ENCODE measurements around the gene ABLIM1. TPM values are rescaled to one million over a fixed set of nuclear protein-coding genes. Genes with fewer than 3 reads are reported as not detected.

Gene ABLIM1
- total RNA-seq, 3 donors from 2014 or later (not counting 1 experiment from before 2014, with no cell fraction given): 71.9 to 118 (median 73.5) TPM

DNA sequence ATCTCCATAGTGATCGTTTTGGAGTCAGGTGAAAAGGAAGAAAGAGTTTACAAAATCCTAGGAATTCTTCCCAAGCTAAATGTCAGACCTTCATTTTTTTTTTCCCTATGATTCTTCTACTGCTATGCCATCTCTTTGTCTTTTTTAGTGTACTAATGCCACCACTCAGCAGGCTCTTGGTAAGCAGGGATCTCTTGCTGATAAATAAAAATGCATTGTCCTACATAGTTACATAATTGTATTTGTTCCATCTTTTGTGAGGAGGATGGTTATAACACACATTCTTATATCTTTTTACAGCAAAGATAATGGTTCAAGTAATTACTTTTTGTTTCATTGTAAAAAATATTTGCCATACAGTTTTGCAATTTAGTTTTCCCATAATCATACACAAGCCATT, 217.0 kb downstream of the ABLIM1 start:
- intact Hi-C loops (cut with micrococcal nuclease): no loop called here
- H3K4me3 ChIP-seq (ENCODE audit: low read length): no peak overlapping the region
- H3K27ac Mint-ChIP-seq: no peak overlapping the region
- ATAC-seq (no peak), DNase-seq (no peak)
- H3K4me3 Mint-ChIP-seq: no peak overlapping the region
- H3K9me3 Mint-ChIP-seq: no peaks in the 10 kb centered on the region
- no peaks in the 10 kb centered on the region for H3K4me1 ChIP-seq (ENCODE audit: control insufficient read depth, insufficient read depth, low read length)
- peaks cover 0 to 8% of the 10 kb centered on the region in 2 donors for H3K4me1 Mint-ChIP-seq
- peaks cover 22% of the 10 kb centered on the region for H3K36me3 Mint-ChIP-seq
- TF ChIP-seq, protein P1, sequence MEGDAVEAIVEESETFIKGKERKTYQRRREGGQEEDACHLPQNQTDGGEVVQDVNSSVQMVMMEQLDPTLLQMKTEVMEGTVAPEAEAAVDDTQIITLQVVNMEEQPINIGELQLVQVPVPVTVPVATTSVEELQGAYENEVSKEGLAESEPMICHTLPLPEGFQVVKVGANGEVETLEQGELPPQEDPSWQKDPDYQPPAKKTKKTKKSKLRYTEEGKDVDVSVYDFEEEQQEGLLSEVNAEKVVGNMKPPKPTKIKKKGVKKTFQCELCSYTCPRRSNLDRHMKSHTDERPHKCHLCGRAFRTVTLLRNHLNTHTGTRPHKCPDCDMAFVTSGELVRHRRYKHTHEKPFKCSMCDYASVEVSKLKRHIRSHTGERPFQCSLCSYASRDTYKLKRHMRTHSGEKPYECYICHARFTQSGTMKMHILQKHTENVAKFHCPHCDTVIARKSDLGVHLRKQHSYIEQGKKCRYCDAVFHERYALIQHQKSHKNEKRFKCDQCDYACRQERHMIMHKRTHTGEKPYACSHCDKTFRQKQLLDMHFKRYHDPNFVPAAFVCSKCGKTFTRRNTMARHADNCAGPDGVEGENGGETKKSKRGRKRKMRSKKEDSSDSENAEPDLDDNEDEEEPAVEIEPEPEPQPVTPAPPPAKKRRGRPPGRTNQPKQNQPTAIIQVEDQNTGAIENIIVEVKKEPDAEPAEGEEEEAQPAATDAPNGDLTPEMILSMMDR (IDR thresholded peaks at IDR 0.05): no peak
- H3K27me3 Mint-ChIP-seq (ENCODE audit: low read depth in 2 of 2): no peaks in the 10 kb centered on the region
- H3K36me3 ChIP-seq (ENCODE audit: control insufficient read depth, insufficient read depth, low read length): peaks cover 67% of the 10 kb centered on the region
- 89% methylated on average over 1 of the region's 1 CpG for WGBS (ENCODE audit: insufficient coverage)
- H3K27ac ChIP-seq (ENCODE audit: low read length): no peak overlapping the region
- no peaks in the 10 kb centered on the region for H3K9me3 ChIP-seq (ENCODE audit: control insufficient read depth, insufficient read depth, low read length)
- H3K27me3 ChIP-seq (ENCODE audit: control insufficient read depth, insufficient read depth, low read length): no peaks in the 10 kb centered on the region

DNA sequence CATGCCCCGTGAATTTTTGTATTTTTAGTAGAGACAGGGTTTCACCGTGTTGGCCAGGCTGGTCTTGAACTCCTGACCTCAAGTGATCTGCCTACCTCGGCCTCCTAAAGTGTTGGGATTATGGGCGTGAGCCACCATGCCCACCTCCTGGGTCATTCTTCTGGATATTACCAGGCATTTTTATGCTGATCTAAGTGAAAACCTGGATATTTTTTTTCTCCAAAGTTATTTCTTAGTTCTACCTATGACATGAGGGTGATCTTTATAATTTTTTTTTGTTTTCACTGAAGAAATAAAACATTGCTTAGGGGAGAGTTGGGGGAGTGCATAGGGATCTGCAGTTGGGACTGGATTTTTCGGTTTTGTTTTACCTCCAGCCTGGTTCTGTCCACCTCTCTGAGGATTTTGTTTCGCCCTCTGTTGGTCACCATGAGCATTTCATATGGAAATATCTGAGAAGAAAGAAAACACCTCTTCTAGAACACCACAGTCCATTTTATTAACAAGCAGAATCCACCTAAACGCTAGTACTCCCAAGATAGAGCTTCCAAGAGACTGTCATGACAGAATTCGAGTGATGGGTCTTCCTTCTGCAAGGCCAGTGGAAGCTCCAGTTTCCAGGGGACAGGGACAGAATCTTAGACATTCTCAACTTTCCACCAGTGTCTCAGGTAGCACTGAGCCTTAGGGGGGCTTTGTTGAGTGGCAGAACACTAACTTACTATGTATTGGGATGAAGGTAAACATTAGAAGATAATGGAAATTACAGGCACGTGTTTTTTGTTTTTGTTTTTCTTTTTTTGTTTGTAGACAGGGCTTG, 220.4 kb downstream of the ABLIM1 start:
- no peak overlapping the region for H3K4me3 Mint-ChIP-seq
- intact Hi-C loops (cut with micrococcal nuclease): no loop called here
- TF ChIP-seq, protein P1 (IDR thresholded peaks at IDR 0.05): no peak
- WGBS (ENCODE audit: insufficient coverage): 88% methylated on average over 8 of the region's 9 CpGs
- ATAC-seq (no peak), DNase-seq (no peak)
- H3K27me3 ChIP-seq (ENCODE audit: control insufficient read depth, insufficient read depth, low read length): no peaks in the 10 kb centered on the region
- no peak overlapping the region for H3K27ac ChIP-seq (ENCODE audit: low read length)
- H3K9me3 ChIP-seq (ENCODE audit: control insufficient read depth, insufficient read depth, low read length): no peaks in the 10 kb centered on the region
- no peak overlapping the region for H3K4me3 ChIP-seq (ENCODE audit: low read length)
- no peaks in the 10 kb centered on the region for H3K4me1 Mint-ChIP-seq
- no peaks in the 10 kb centered on the region for H3K4me1 ChIP-seq (ENCODE audit: control insufficient read depth, insufficient read depth, low read length)
- H3K36me3 Mint-ChIP-seq: peaks cover 31% of the 10 kb centered on the region
- peaks cover 76% of the 10 kb centered on the region for H3K36me3 ChIP-seq (ENCODE audit: control insufficient read depth, insufficient read depth, low read length)
- H3K27me3 Mint-ChIP-seq (ENCODE audit: low read depth in 2 of 2): no peaks in the 10 kb centered on the region
- no peak overlapping the region for H3K27ac Mint-ChIP-seq
- H3K9me3 Mint-ChIP-seq: no peaks in the 10 kb centered on the region

DNA sequence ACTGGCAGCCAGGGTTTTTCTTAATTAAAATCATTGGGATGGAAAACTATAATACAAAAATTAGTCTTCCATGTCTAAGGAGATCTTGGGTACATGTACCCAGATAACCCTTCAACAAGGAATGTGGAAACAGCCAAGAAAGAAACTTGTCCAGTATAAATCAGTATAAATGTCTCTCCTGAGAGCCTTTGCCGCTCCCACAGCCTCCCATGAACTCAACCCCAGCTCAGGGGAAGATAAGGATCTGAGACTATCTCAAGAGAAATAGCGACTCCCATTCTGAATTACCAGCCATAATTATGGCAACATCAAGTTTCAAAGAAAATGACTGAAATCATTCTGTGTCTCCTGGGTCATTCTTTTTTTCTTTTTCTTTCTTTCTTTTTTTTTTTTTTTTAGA, 221.1 kb downstream of the ABLIM1 start:
- H3K27me3 Mint-ChIP-seq (ENCODE audit: low read depth in 2 of 2): no peaks in the 10 kb centered on the region
- no peak overlapping the region for H3K27ac Mint-ChIP-seq
- H3K4me3 ChIP-seq (ENCODE audit: low read length): no peak overlapping the region
- 96% methylated on average over 2 of the region's 2 CpGs for WGBS (ENCODE audit: insufficient coverage)
- H3K9me3 Mint-ChIP-seq: no peaks in the 10 kb centered on the region
- DNase-seq (no peak), ATAC-seq (no peak)
- no peak overlapping the region for H3K27ac ChIP-seq (ENCODE audit: low read length)
- H3K36me3 ChIP-seq (ENCODE audit: control insufficient read depth, insufficient read depth, low read length): peaks cover 72% of the 10 kb centered on the region
- no peak overlapping the region for H3K4me3 Mint-ChIP-seq
- H3K4me1 Mint-ChIP-seq: no peaks in the 10 kb centered on the region
- no peaks in the 10 kb centered on the region for H3K4me1 ChIP-seq (ENCODE audit: control insufficient read depth, insufficient read depth, low read length)
- H3K9me3 ChIP-seq (ENCODE audit: control insufficient read depth, insufficient read depth, low read length): no peaks in the 10 kb centered on the region
- H3K36me3 Mint-ChIP-seq: peaks cover 31% of the 10 kb centered on the region
- no peaks in the 10 kb centered on the region for H3K27me3 ChIP-seq (ENCODE audit: control insufficient read depth, insufficient read depth, low read length)
- intact Hi-C loops (cut with micrococcal nuclease): no loop called here
- TF ChIP-seq, protein P1 (IDR thresholded peaks at IDR 0.05): no peak

Data from natural killer cell (primary cell).